ENCODE measurements around the gene ONECUT3.
A peak's percentile ranks its signal among the peaks of the same experiment; 100 is the strongest.

Gene ONECUT3

DNA sequence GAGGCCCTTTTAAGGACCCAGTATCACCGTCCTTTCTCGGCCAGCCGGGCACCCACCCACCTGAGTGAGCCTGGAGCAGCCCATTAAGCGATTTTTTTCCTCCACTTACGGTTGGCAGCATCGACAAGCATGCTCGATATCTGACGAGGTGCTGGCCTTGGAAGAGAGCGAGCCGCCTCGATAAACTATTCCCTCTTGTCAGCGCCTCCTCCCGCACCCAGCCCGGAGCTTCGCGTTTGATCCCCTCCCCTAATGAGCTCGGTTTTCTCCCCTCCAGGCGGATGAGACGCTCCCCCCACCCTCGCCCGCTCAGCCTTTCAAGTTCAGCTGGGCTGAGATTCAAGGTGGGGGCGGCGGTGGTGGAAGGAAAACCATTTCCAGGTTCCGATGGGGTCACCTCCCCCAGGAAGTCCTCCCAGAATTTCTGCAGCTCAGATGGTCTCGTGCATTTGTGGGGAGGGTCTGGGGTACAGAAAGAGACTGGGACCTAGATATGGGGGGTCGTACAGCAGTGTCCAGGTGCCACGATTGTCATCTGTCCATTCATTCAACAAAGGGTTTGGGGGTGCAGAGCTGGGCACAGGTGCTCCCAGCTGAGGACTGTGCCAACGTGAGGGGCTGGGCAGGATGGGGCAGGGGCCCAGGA is 18.9 kb upstream of the ONECUT3 start:
- no peaks in the 10 kb centered on the region for H3K36me3 ChIP-seq (ENCODE audit: control insufficient read depth in 2 of 2, insufficient read depth in 1 of 2, low read length in 2 of 2)
- no peaks in the 10 kb centered on the region for H3K9me3 ChIP-seq (ENCODE audit: control insufficient read depth, insufficient read depth, low read depth, low read length)
- POLR2A ChIA-PET = interaction anchor here (0.5 to 0.7 kb wide), 2 partner anchors 12 to 93 kb away, joined by 3 to 4 read pairs; no protein-coding TSS in a partner anchor
- no peak overlapping the region for H3K4me3 ChIP-seq (ENCODE audit: low read depth, low read length)
- H3K27ac ChIP-seq (ENCODE audit: extremely low read depth, low read depth, low read length) = no peak overlapping the region
- no peaks in the 10 kb centered on the region for H3K4me1 ChIP-seq (ENCODE audit: control insufficient read depth, insufficient read depth, low read length)
- TF ChIP-seq ZNF335 (tag by site-specific recombination; conservative IDR thresholded peaks at IDR 0.05) (no peak), EGR2 (tag by site-specific recombination; IDR thresholded peaks at IDR 0.05; ENCODE audit: low read depth) (0 out of 2 replicates have a peak, but pooled peaks have one; percentile 13)
- CTCF ChIA-PET = no interaction called here

DNA sequence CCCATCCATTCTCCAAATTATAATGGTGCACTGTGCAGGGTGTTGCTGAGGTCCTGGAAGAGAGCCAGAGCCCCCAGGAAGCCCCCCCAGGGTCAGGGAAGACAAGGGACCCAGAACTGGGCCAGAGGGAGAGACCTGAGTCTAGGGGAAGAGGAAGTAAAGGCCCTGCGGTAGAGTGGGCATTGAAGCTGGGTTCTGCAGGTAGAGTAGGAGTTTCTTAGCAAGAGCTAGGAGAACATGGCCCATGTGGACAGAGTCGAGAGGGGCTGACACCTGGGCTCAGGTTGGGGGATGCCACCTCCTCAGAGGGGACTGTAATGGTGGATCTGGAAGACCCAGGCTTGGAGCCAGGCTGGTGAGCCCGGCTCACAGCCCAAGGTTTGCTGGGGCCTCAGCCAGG is 17.0 kb upstream of the ONECUT3 start:
- H3K4me3 ChIP-seq (ENCODE audit: low read depth, low read length) = no peak overlapping the region
- ChIA-PET POLR2A (no interaction called here), CTCF (interaction anchor here (0.6 to 0.7 kb wide), 2 partner anchors 290 to 1299 kb away, joined by 3 read pairs; no protein-coding TSS in a partner anchor)
- no peaks in the 10 kb centered on the region for H3K4me1 ChIP-seq (ENCODE audit: control insufficient read depth, insufficient read depth, low read length)
- no peak overlapping the region for H3K27ac ChIP-seq (ENCODE audit: extremely low read depth, low read depth, low read length)
- no peak for TF ChIP-seq ZNF792 (tag by site-specific recombination; IDR thresholded peaks at IDR 0.05)
- TF ChIP-seq ZNF169 (tag by site-specific recombination; IDR thresholded peaks at IDR 0.05) = no peak
- TF ChIP-seq ZNF623 (tag by site-specific recombination; IDR thresholded peaks at IDR 0.05) = peak; percentile 32; the same call in 1 of the 2 replicates
- TF ChIP-seq ZNF768 (tag by site-specific recombination; IDR thresholded peaks at IDR 0.05) = no peak
- TF ChIP-seq ZNF776 (tag by site-specific recombination; IDR thresholded peaks at IDR 0.05; ENCODE audit: borderline replicate concordance) = no peak
- TF ChIP-seq ZBTB21 (tag by site-specific recombination; IDR thresholded peaks at IDR 0.05) = no peak
- TF ChIP-seq ZFP3 (tag by site-specific recombination; IDR thresholded peaks at IDR 0.05; ENCODE audit: low read depth) = peak; percentile 97
- TF ChIP-seq KLF16 (tag by site-specific recombination; IDR thresholded peaks at IDR 0.05) = no peak
- TF ChIP-seq REST (tag by site-specific recombination; IDR thresholded peaks at IDR 0.05) = no peak
- no peak for TF ChIP-seq ZBTB48 (tag by site-specific recombination; IDR thresholded peaks at IDR 0.05)
- TF ChIP-seq, protein P1, sequence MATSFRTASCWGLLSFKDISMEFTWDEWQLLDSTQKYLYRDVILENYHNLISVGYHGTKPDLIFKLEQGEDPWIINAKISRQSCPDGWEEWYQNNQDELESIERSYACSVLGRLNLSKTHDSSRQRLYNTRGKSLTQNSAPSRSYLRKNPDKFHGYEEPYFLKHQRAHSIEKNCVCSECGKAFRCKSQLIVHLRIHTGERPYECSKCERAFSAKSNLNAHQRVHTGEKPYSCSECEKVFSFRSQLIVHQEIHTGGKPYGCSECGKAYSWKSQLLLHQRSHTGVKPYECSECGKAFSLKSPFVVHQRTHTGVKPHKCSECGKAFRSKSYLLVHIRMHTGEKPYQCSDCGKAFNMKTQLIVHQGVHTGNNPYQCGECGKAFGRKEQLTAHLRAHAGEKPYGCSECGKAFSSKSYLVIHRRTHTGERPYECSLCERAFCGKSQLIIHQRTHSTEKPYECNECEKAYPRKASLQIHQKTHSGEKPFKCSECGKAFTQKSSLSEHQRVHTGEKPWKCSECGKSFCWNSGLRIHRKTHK (tag by site-specific recombination; IDR thresholded peaks at IDR 0.05) = no peak
- no peaks in the 10 kb centered on the region for H3K9me3 ChIP-seq (ENCODE audit: control insufficient read depth, insufficient read depth, low read depth, low read length)
- H3K36me3 ChIP-seq (ENCODE audit: control insufficient read depth in 2 of 2, insufficient read depth in 1 of 2, low read length in 2 of 2) = no peaks in the 10 kb centered on the region

DNA sequence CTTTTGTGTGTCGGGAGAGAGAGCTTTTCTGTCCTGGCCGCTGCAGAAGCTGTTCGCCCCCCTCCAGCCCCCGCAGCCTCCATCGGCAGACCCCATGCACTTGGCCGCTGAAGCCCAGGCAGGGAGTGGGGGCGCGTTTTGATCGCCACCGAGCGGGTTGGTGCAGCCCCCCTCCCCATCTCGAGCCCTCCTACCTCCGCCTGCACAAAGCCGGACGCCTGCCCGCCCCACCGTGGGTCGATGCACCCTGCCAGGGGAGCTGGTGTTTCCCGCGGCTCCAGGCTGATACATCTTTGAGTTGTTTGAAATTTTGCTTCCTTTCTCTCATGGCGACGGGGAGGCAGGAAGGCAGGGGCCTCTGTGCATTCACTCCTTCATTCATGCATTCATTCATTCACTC is 16.4 kb upstream of the ONECUT3 start:
- Histone ChIP-seq H3K36me3 (ENCODE audit: control insufficient read depth in 2 of 2, insufficient read depth in 1 of 2, low read length in 2 of 2) (no peaks in the 10 kb centered on the region), H3K27ac (ENCODE audit: extremely low read depth, low read depth, low read length) (no peak overlapping the region), H3K9me3 (ENCODE audit: control insufficient read depth, insufficient read depth, low read depth, low read length) (no peaks in the 10 kb centered on the region), H3K4me3 (ENCODE audit: low read depth, low read length) (no peak overlapping the region), H3K4me1 (ENCODE audit: control insufficient read depth, insufficient read depth, low read length) (no peaks in the 10 kb centered on the region)
- POLR2A ChIA-PET = no interaction called here
- CTCF ChIA-PET = no interaction called here
- TF ChIP-seq ZIC2 (tag by site-specific recombination; IDR thresholded peaks at IDR 0.05) = no peak
- TF ChIP-seq ZNF837 (tag by site-specific recombination; IDR thresholded peaks at IDR 0.05) = no peak
- no peak for TF ChIP-seq GLI4 (tag by site-specific recombination; IDR thresholded peaks at IDR 0.05)
- no peak for TF ChIP-seq ZNF16 (tag by site-specific recombination; IDR thresholded peaks at IDR 0.05; ENCODE audit: low read depth)
- TF ChIP-seq ZNF707 (tag by site-specific recombination; IDR thresholded peaks at IDR 0.05) = no peak
- no peak for TF ChIP-seq ZFP3 (tag by site-specific recombination; IDR thresholded peaks at IDR 0.05; ENCODE audit: low read depth)
- TF ChIP-seq ZNF426 (tag by site-specific recombination; IDR thresholded peaks at IDR 0.05) = no peak
- no peak for TF ChIP-seq ZNF548 (tag by site-specific recombination; IDR thresholded peaks at IDR 0.05)
- TF ChIP-seq, protein P2, sequence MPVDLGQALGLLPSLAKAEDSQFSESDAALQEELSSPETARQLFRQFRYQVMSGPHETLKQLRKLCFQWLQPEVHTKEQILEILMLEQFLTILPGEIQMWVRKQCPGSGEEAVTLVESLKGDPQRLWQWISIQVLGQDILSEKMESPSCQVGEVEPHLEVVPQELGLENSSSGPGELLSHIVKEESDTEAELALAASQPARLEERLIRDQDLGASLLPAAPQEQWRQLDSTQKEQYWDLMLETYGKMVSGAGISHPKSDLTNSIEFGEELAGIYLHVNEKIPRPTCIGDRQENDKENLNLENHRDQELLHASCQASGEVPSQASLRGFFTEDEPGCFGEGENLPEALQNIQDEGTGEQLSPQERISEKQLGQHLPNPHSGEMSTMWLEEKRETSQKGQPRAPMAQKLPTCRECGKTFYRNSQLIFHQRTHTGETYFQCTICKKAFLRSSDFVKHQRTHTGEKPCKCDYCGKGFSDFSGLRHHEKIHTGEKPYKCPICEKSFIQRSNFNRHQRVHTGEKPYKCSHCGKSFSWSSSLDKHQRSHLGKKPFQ (tag by site-specific recombination; IDR thresholded peaks at IDR 0.05) = no peak
- no peak for TF ChIP-seq ZNF488 (tag by site-specific recombination; IDR thresholded peaks at IDR 0.05)
- no peak for TF ChIP-seq ATF2 (tag by site-specific recombination; IDR thresholded peaks at IDR 0.05; ENCODE audit: low read depth)

Measured in HEK293 (cell line).